PFSK-1 (cell line): Measurements from ENCODE around the gene HRH3.

Experiments used
- POLR2AphosphoS5 ChIP-seq: IDR thresholded peaks from 2 replicates; pipeline ENCODE4 v1.6.1; 2012; ENCODE audit warnings: low read depth, mild to moderate bottlenecking, control low read depth, low read length, moderate library complexity
- REST ChIP-seq, 2 experiments: IDR thresholded peaks; 2 replicates each; pipeline versions ENCODE4 v1.6.1 to v1.8.0; 2011 to 2012; ENCODE audit warnings: low read depth in 2 of 2, low read length in 2 of 2, control low read depth in 1 of 2, inconsistent platforms in 1 of 2, mild to moderate bottlenecking in 1 of 2, moderate library complexity in 1 of 2; ENCODE audit not compliant: insufficient read depth in 1 of 2
- SIN3A ChIP-seq: IDR thresholded peaks from 2 replicates; pipeline ENCODE4 v1.6.1; 2012; ENCODE audit warnings: mild to moderate bottlenecking, low read length, moderate library complexity, borderline replicate concordance; ENCODE audit not compliant: insufficient read depth

- no peak for TF ChIP-seq POLR2AphosphoS5
- no peak for TF ChIP-seq REST (IDR thresholded peaks at IDR 0.05; ENCODE audit: insufficient read depth in 1 of 2, low read depth in 2 of 2, low read length in 2 of 2)
- TF ChIP-seq SIN3A = peak; percentile 83
These were observed 17.9 kb upstream of the HRH3 start, which contains the start of gene OSBPL2 for GRCh38 chr20:62237801-62238568.
